ENCODE results near the gene PPP4R3A. TPM values are rescaled to one million over a fixed set of nuclear protein-coding genes. Genes with fewer than 3 reads are reported as not detected.

PPP4R3A gene
- total and polyA plus RNA-seq, 10 of the 15 experiments (the other 5 are each of a cell fraction or from before 2014, with no cell fraction given): 19.4 to 97.8 (median 62.9) TPM

- TF ChIP-seq, protein P1, sequence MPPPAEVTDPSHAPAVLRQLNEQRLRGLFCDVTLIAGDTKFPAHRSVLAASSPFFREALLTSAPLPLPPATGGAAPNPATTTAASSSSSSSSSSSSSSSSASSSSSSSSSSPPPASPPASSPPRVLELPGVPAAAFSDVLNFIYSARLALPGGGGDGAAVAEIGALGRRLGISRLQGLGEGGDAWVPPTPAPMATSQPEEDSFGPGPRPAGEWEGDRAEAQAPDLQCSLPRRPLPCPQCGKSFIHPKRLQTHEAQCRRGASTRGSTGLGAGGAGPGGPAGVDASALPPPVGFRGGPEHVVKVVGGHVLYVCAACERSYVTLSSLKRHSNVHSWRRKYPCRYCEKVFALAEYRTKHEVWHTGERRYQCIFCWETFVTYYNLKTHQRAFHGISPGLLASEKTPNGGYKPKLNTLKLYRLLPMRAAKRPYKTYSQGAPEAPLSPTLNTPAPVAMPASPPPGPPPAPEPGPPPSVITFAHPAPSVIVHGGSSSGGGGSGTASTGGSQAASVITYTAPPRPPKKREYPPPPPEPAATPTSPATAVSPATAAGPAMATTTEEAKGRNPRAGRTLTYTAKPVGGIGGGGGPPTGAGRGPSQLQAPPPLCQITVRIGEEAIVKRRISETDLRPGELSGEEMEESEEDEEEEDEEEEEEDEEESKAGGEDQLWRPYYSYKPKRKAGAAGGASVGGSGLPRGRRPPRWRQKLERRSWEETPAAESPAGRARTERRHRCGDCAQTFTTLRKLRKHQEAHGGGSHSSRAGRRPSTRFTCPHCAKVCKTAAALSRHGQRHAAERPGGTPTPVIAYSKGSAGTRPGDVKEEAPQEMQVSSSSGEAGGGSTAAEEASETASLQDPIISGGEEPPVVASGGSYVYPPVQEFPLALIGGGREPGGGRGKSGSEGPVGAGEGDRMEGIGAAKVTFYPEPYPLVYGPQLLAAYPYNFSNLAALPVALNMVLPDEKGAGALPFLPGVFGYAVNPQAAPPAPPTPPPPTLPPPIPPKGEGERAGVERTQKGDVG (CRISPR knock-in tag; IDR thresholded peaks at IDR 0.05): no peak
- TF ChIP-seq ATF3 (IDR thresholded peaks at IDR 0.05; ENCODE audit: borderline replicate concordance, extremely low read depth, low read depth, low read length) (no peak), ZZZ3 (IDR thresholded peaks at IDR 0.05; ENCODE audit: control insufficient read depth, insufficient read length, low read depth) (no peak), ZBED1 (IDR thresholded peaks at IDR 0.05; ENCODE audit: borderline replicate concordance) (no peak)
Observed at GRCh38 chr14:91521061-91521640, 11.0 kb upstream of the PPP4R3A start (continued).

- no peaks in the 10 kb centered on the region for H3K27me3 ChIP-seq (replicated peaks in 1 of 2; ENCODE audit: control insufficient read depth in 2 of 2, insufficient read depth in 2 of 2, low read length in 1 of 2)
- POLR2A ChIA-PET: no interaction called here
- 87% methylated on average over 2 of the region's 2 CpGs for WGBS (ENCODE audit: insufficient coverage, insufficient replicate concordance, low lambda C conversion rate, missing lambda C conversion rate)
- TF ChIP-seq TCF3 (IDR thresholded peaks at IDR 0.05; ENCODE audit: borderline replicate concordance, insufficient read depth, low read depth, low read length): no peak
- TF ChIP-seq ZNF622 (IDR thresholded peaks at IDR 0.05): no peak
- TF ChIP-seq ZSCAN29 (IDR thresholded peaks at IDR 0.05): no peak
- no peak for TF ChIP-seq CHD2 (IDR thresholded peaks at IDR 0.05; ENCODE audit: borderline replicate concordance, low read depth, low read length)
- FAIRE-seq (no peak), DNase-seq (ENCODE audit: low read depth, low spot score) (no peak), ATAC-seq (no peak)
- no peak overlapping the region for H3K9ac ChIP-seq (ENCODE audit: control insufficient read depth, insufficient read depth, low read length)
- no peak overlapping the region for H2AFZ ChIP-seq (ENCODE audit: control insufficient read depth, low read depth, low read length)
- intact Hi-C loops (cut with micrococcal nuclease; ENCODE audit: unreplicated experiment): no loop called here
- no peaks in the 10 kb centered on the region; the same call in 2 of the 3 replicates for H3K9me3 ChIP-seq (replicated peaks; ENCODE audit: control insufficient read depth, insufficient read depth, low read length)
- in situ Hi-C loops (cut with MboI): loop anchor here (25.0 kb wide), 1 partner anchor 1133 kb away; the partner anchor contains the start of gene CALM1
- no peaks in the 10 kb centered on the region for H3K4me1 ChIP-seq (ENCODE audit: control insufficient read depth, insufficient read depth, low read length)
- SMC1A ChIA-PET (ENCODE audit: uncharacterized antibody, unreplicated experiment): no interaction called here
- no peak overlapping the region for H3K4me3 ChIP-seq
- RAD21 ChIA-PET (ENCODE audit: unreplicated experiment): no interaction called here
- H3K79me2 ChIP-seq (ENCODE audit: control insufficient read depth, insufficient read depth, low read length): no peaks in the 10 kb centered on the region
- BruUV-seq (replicated peaks): no TSS peak
- no peaks in the 10 kb centered on the region for H4K20me1 ChIP-seq (ENCODE audit: control insufficient read depth, insufficient read depth)
- CTCF ChIA-PET: no interaction called here
- no peaks in the 10 kb centered on the region for H3K36me3 ChIP-seq (ENCODE audit: control insufficient read depth in 2 of 2, insufficient read depth in 2 of 2, low read length in 1 of 2)
- no peak overlapping the region for H3K4me2 ChIP-seq (ENCODE audit: control insufficient read depth, insufficient read depth)
- H3K27ac ChIP-seq (ENCODE audit: control insufficient read depth, insufficient read depth): no peak overlapping the region
Observed at GRCh38 chr14:91520138-91520537, 10.0 kb upstream of the PPP4R3A start.

All from GM12878 (cell line).